ENCODE results near the gene RAPGEF4.
"Not testable (repeated sequence)": the region's sequence is repeated elsewhere in the genome, so short reads cannot be mapped to it uniquely, and the experiment has no call there.

The RAPGEF4 gene

GRCh38 chr2:172736424-172737174, 954 bp downstream of the RAPGEF4 start:
- no peak for DNase-seq (ENCODE audit: low read depth, low spot score)
- Histone ChIP-seq H3K36me3 (ENCODE audit: insufficient read depth, low read length) (no peaks in the 10 kb centered on the region), H3K4me3 (peak overlapping the region; percentile 73), H3K9me3 (ENCODE audit: low read depth, low read length) (no peaks in the 10 kb centered on the region), H3K27ac (no peak overlapping the region; the same call in 1 of the 2 replicates), H3K9ac (ENCODE audit: insufficient read length) (peak overlapping the region; percentile 68)
- no peak for TF ChIP-seq FOXP2 (optimal IDR thresholded peaks at IDR 0.05; ENCODE audit: control extremely low read depth, extremely low read length, insufficient read depth)
- no peak for TF ChIP-seq EZH2 (IDR thresholded peaks at IDR 0.05)
- TF ChIP-seq POLR2AphosphoS5 (IDR thresholded peaks at IDR 0.05; ENCODE audit: borderline replicate concordance, low read depth, low read length): no peak

- Histone ChIP-seq H3K9ac (ENCODE audit: insufficient read length) (no peak overlapping the region), H3K4me3 (no peak overlapping the region), H3K36me3 (ENCODE audit: insufficient read depth, low read length) (no peaks in the 10 kb centered on the region), H3K27ac (no peak overlapping the region), H3K9me3 (ENCODE audit: low read depth, low read length) (no peaks in the 10 kb centered on the region)
- TF ChIP-seq POLR2AphosphoS5 (IDR thresholded peaks at IDR 0.05; ENCODE audit: borderline replicate concordance, low read depth, low read length) (no peak), EZH2 (IDR thresholded peaks at IDR 0.05) (no peak), FOXP2 (optimal IDR thresholded peaks at IDR 0.05; ENCODE audit: control extremely low read depth, extremely low read length, insufficient read depth) (no peak)
- DNase-seq (ENCODE audit: low read depth, low spot score): no peak
Observed at GRCh38 chr2:172739661-172740266, 4.1 kb downstream of the RAPGEF4 start.

- DNase-seq (ENCODE audit: low read depth, low spot score): no peak
- TF ChIP-seq EZH2 (IDR thresholded peaks at IDR 0.05): no peak
- TF ChIP-seq POLR2AphosphoS5 (IDR thresholded peaks at IDR 0.05; ENCODE audit: borderline replicate concordance, low read depth, low read length): no peak
- no peak for TF ChIP-seq FOXP2 (optimal IDR thresholded peaks at IDR 0.05; ENCODE audit: control extremely low read depth, extremely low read length, insufficient read depth)
- no peak overlapping the region for H3K4me3 ChIP-seq
- no peak overlapping the region for H3K27ac ChIP-seq
- H3K9ac ChIP-seq (ENCODE audit: insufficient read length): no peak overlapping the region
- H3K36me3 ChIP-seq (ENCODE audit: insufficient read depth, low read length): no peaks in the 10 kb centered on the region
- H3K9me3 ChIP-seq (ENCODE audit: low read depth, low read length): peaks cover 3% of the 10 kb centered on the region; the same call in 1 of the 2 replicates
Observed at GRCh38 chr2:172740856-172741255, 5.2 kb downstream of the RAPGEF4 start.

GRCh38 chr2:172742931-172743540, 7.4 kb downstream of the RAPGEF4 start:
- H3K4me3 ChIP-seq: no peak overlapping the region
- no peak for DNase-seq (ENCODE audit: low read depth, low spot score)
- H3K9me3 ChIP-seq (ENCODE audit: low read depth, low read length): peaks cover 3% of the 10 kb centered on the region; the same call in 1 of the 2 replicates
- no peaks in the 10 kb centered on the region for H3K36me3 ChIP-seq (ENCODE audit: insufficient read depth, low read length)
- no peak for TF ChIP-seq POLR2AphosphoS5 (IDR thresholded peaks at IDR 0.05; ENCODE audit: borderline replicate concordance, low read depth, low read length)
- no peak for TF ChIP-seq FOXP2 (optimal IDR thresholded peaks at IDR 0.05; ENCODE audit: control extremely low read depth, extremely low read length, insufficient read depth)
- TF ChIP-seq EZH2 (IDR thresholded peaks at IDR 0.05): no peak
- H3K27ac ChIP-seq: no peak overlapping the region
- no peak overlapping the region for H3K9ac ChIP-seq (ENCODE audit: insufficient read length)

GRCh38 chr2:172743898-172744297, 8.3 kb downstream of the RAPGEF4 start:
- no peak for TF ChIP-seq POLR2AphosphoS5 (IDR thresholded peaks at IDR 0.05; ENCODE audit: borderline replicate concordance, low read depth, low read length)
- TF ChIP-seq EZH2 (IDR thresholded peaks at IDR 0.05): no peak
- TF ChIP-seq FOXP2 (optimal IDR thresholded peaks at IDR 0.05; ENCODE audit: control extremely low read depth, extremely low read length, insufficient read depth): no peak
- no peak overlapping the region for H3K9ac ChIP-seq (ENCODE audit: insufficient read length)
- no peak overlapping the region for H3K4me3 ChIP-seq
- H3K27ac ChIP-seq: no peak overlapping the region
- no peaks in the 10 kb centered on the region for H3K36me3 ChIP-seq (ENCODE audit: insufficient read depth, low read length)
- DNase-seq (ENCODE audit: low read depth, low spot score): no peak
- H3K9me3 ChIP-seq (ENCODE audit: low read depth, low read length): peaks cover 3% of the 10 kb centered on the region; the same call in 1 of the 2 replicates

GRCh38 chr2:172745636-172746035, 10.0 kb downstream of the RAPGEF4 start:
- Histone ChIP-seq H3K9me3 (ENCODE audit: low read depth, low read length) (peaks cover 3% of the 10 kb centered on the region; the same call in 1 of the 2 replicates), H3K9ac (ENCODE audit: insufficient read length) (no peak overlapping the region), H3K4me3 (no peak overlapping the region), H3K36me3 (ENCODE audit: insufficient read depth, low read length) (no peaks in the 10 kb centered on the region), H3K27ac (no peak overlapping the region)
- no peak for TF ChIP-seq EZH2 (IDR thresholded peaks at IDR 0.05)
- no peak for TF ChIP-seq FOXP2 (optimal IDR thresholded peaks at IDR 0.05; ENCODE audit: control extremely low read depth, extremely low read length, insufficient read depth)
- no peak for TF ChIP-seq POLR2AphosphoS5 (IDR thresholded peaks at IDR 0.05; ENCODE audit: borderline replicate concordance, low read depth, low read length)
- DNase-seq (ENCODE audit: low read depth, low spot score): no peak

GRCh38 chr2:172748543-172748942, 12.9 kb downstream of the RAPGEF4 start:
- H3K9me3 ChIP-seq (ENCODE audit: low read depth, low read length); H3K9ac ChIP-seq (ENCODE audit: insufficient read length); H3K4me3 ChIP-seq; DNase-seq (ENCODE audit: low read depth, low spot score); H3K36me3 ChIP-seq (ENCODE audit: insufficient read depth, low read length); H3K27ac ChIP-seq: not testable (repeated sequence)

GRCh38 chr2:172749388-172749787, 13.7 kb downstream of the RAPGEF4 start:
- no peak for DNase-seq (ENCODE audit: low read depth, low spot score)
- no peak overlapping the region for H3K4me3 ChIP-seq
- no peak for TF ChIP-seq EZH2 (IDR thresholded peaks at IDR 0.05)
- no peaks in the 10 kb centered on the region for H3K36me3 ChIP-seq (ENCODE audit: insufficient read depth, low read length)
- no peak overlapping the region for H3K27ac ChIP-seq
- H3K9ac ChIP-seq (ENCODE audit: insufficient read length): no peak overlapping the region
- peaks cover 3% of the 10 kb centered on the region; the same call in 1 of the 2 replicates for H3K9me3 ChIP-seq (ENCODE audit: low read depth, low read length)

All from SK-N-MC (cell line).